HG03139 (cell line): ENCODE results near the gene LRRC4C.
"Not testable (repeated sequence)": the region's sequence is repeated elsewhere in the genome, so short reads cannot be mapped to it uniquely, and the experiment has no call there.

Experiments
- ATAC-seq: cut with Tn5 transposase; IDR thresholded peaks from one replicate; pipeline ENCODE4 v1.9.1; 2021; ENCODE audit not compliant: unreplicated experiment

Gene LRRC4C

DNA sequence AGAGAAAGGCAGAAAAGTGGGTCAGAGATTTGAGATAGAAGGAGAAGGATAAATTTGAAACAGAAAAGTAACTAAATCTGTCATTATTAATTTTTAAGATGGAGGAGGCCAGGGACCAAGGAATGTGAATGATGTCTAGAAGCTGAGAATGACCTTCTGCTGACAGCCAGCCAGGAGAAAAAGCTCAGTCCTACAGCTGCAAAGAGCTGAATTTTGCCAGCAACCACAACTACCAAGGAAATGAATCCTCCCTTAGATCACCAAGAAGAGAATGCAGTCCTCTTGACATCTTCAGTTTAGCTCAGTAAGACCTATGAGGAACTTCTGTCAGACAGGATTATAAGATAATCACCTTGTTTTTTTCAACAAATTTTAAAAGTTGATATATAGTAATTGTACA, 538.2 kb downstream of the LRRC4C start:
- ATAC-seq, result no peak

DNA sequence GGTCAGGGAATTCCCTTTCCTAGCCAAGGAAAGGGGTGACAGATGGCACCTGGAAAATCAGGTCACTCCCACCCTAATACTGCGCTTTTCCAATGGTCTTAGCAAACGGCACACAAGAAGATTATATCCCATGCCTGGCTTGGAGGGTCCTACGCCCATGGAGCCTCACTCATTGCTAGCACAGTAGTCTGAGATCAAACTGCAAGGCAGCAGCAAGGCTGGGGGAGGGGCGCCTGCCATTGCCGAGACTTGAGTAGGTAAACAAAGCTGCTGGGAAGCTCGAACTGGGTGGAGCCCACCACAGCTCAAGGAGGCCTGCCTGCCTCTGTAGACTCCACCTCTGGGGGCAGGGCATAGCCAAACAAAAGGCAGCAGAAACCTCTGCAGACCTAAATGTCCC, 548.7 kb downstream of the LRRC4C start:
- ATAC-seq, result not testable (repeated sequence)

DNA sequence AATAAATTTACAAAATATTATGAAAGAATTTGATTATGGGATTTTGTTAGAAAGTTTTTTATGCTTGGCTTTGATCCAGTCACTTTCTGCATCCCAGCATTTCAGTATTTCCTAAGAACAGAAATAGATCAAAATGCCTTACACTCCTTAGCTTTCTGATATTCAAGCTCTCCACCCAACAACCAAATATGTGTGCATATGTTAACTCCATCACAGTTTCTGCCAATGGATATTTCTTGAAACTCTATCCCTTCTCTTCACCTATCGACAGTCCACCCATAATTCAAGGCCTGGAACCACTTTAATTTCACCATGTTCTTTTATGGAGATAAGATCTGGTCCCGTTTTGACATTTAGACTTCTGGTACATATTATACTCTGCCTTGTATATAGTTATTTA, 565.0 kb downstream of the LRRC4C start:
- ATAC-seq, result no peak

DNA sequence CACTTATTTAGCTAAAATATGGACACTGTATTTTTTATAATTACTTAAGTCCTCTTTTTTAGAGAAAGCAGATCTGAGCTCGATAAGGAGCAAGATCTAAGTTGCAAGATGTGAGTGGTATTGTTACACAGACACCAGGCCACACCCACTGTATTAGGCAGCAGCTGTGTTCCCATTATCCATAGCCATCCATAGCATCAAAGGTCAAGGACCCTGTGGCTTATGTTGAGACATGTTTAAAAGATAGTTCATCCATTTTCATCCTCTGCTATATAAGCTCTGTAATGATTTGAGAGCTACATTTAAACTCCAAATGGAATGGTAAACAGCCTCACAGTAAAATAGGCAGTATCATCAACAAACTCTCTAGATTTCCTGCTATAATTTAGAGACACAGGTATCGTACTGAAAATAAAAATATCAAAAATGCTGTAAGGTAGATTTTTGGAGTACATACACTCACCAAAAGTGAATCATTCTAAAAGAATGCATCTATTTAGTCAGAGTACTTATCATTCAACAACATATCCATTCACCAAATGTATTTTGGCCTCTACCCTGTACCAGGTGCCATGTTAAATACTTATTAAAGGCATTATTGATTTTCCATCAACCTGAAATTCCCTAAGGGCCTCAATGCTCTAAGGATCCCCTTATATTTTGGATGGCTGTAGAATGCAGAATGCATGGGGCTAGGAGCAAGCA, 574.0 kb downstream of the LRRC4C start:
- ATAC-seq, result no peak

DNA sequence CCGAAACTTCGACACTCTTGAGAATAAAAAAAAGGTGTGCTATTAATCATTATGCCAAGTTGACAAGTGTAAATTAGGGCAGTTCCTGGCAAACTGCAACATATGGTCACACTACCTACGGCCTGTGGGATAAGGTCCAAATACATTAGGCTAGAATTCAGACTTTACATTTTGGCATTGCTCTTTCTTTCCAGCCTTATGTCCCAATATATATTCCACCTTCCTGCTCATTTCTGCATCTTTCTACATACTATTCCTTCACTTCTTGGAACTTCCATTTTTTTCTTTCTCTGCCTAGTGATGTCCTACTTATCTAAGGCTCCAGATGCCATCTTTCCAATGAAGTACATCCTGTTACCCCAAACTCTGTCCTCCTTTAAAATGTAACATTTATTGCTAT, 577.2 kb downstream of the LRRC4C start:
- no peak for ATAC-seq

DNA sequence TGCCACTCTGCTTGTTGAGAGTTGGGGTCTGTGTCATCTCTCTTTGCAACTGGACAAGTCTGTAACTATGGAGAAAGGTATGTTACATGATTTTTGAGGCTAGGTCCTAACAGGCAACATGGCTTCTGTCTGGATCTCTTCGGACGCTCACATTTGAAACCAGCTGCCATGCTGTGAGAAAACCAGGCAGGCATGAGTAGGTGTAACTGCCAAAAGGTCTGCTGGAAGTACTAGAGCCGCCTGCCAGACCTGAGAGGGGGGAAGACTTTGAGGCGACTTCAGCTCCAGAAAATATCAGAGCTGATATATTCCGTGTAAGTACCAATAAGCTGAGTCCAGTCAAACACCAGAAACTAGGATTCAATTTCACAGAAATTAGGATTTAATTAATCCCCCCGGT, 579.5 kb downstream of the LRRC4C start:
- ATAC-seq, result no peak

DNA sequence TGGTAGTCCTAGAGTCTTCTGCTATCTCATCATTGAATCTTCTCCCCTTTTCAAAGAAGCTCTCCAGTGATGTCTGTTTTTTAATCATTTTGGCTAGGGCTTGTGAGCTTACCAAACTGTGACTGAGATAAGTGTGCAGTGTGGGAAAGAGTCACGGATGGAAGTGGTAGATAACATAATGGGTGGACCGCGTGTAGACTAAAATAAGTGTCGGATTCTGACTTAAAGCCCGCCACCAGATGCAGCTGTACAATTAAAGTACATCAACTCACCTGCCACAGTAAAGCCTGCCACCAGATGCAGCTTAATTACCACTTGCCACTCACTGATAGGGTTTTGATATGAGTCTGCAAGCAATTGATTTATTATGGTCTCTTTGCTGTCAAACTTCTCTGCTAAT, 581.5 kb downstream of the LRRC4C start:
- no peak for ATAC-seq

DNA sequence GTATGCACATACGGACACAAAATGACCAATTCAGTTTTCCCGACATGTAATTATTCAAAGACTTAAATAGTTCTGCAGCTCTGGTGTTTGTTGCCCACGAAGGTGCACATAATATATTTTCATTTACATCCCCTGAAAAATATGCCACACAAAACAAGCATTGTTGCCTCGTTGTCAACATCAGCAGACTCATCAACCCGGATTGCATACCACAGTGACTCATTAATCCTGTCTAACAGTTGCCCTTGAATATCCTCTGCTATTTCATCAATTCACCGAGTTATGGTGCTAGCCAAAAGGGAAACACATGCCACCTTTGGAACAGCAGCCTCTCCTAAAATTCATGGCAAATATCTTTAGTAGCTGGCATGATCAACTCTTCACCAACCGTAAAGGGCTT, 582.2 kb downstream of the LRRC4C start:
- no peak for ATAC-seq

DNA sequence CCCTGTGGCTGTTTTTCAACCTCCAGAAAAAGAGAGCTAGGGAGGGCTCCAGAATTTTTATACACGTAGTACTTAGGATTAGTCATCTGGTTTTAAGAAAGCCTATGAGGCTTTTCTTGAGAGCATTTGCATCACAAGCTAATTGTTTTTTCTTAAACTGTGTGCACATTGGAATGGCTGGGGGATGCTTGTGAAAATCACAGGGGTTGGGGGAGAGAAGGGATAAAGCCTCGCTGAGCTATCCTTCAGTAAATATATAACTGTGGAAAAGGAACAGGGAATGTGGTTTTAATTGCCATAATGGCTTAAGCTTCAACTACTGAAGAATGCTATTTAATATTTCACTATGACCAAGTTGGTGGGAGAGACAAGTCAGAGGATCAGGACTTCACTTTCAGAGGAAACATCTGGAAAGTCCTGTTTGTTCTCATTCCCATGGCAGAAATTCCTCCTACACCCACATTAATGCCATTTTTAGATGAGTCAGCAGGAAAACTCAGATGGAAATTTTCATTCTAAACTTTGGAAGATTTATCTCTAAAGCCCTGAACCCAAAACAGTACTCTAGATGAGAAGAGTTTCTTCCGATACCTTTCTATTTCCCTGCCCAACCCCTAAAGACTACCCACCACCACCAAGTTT, 591.3 kb downstream of the LRRC4C start:
- ATAC-seq, result no peak

DNA sequence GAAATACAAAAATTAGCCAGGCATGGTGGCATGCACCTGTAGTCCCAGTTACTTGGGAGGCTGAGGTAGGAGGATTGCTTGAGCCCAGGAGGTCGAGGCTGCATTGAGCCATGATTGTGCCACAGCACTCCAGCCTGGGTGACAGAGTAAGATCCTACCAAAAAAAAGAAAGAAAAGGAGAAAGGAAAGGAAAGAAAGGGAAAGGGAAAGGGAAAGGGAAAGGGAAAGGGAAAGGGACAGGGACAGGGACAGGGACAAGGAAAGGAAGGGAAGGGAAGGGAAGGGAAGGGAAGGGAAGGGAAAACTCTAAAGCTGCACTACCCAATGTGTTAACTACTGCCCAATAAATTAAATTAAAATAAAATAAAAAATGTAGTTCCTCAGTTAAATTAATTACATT, 601.7 kb downstream of the LRRC4C start:
- ATAC-seq, result not testable (repeated sequence)

DNA sequence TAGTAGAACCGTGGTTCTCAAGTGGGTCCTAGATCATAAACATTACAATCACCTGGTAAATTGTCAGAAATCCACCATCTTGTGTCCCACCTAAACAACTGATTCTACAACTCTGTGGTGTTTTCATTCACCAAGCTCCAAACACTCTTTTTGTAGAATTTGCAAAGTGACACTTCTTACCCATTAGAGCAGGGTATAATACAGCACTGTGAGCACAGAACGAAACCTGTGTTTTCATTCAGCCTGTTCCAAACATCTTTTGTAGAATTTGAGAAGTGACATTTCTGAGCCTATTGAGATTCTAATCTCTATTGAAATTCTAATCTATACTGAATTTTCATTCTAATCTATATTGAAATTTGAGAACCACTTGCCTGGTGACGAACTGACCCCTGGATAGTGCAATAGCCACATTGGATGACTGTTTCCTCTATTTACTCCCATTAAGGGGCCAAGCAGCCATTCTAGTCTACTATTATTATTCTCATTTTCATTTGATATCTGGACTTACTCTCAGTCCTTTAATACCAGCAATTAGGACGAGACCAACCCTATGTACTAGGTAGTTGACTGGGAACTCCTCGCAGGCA, 616.6 kb downstream of the LRRC4C start:
- ATAC-seq, result no peak

DNA sequence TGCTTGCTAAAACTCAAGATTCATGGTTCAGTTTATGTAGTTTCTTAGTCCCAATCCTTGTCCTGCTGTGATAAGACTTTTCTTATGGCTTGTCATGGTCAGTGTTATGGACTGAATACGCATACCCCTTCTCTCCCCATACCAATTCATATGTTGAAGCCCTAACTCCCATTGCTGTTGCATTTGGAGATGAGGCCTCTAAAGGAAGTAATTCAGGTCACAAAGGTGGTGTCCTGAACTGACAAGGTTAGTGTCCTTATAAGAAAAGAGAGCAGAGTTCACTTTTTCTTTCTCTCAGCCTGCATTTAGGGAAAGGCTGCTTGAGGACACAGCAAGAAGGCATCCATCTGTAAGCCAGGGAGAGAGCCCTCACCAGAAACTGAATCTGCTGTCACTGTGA, 618.2 kb downstream of the LRRC4C start:
- ATAC-seq, result no peak

DNA sequence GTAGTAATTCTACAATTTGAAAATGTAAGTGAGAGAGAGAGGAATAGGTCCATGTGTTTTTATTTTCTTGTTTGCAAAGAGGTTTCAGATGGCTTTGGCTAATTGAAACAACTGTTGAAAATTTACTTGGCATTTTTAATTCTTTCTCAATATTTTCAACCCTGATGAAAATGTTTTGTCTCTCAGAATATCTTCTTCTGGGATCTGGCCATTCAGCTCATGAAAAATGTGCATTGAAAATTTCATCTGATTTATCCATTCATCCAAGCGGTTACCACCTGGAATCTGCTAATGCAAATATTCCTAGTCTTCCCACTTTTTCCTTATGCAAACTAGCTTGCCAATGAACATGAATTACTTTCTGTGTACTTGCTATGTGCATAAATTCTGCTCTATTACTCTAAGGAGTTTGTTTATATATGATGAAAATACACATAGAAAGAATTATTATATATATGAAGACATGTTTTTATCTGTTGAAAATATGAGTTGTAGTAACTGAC, 621.2 kb downstream of the LRRC4C start:
- no peak for ATAC-seq

DNA sequence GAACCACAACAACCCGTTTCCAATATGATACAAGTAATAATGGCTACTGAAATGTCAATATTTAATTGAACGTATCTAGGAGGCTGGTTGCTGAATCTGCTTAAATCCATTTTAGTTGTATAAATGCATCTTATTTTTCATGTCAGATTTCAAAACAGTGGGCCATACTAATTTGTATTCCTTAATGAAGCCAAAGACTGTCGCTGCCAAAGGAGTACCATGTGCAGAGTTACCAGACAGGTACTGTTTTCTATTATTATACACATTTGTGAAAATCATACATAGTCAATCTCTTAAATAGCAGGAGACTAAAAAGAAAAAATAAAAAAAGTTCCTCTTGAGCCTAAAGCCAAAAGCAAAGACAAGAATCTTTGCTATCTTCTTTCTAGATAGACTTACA, 632.3 kb downstream of the LRRC4C start:
- ATAC-seq, result no peak

DNA sequence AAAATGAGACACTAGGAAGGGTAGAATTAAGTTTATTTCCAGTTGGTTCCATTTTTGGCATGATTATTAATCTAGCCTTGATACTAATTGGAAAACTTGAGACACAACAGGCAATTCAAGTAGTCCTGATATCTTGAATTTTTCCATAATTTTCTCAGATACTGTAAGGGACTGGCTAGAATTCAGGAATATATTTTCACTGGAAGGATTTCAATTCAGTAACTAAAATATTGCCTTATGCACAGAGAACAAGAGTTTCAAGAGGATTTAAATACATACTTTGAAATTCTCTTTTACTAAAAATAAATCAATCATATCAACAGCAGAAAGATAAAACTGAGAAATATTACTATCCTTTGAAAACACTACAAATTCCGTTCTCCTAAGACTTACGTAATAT, 632.9 kb downstream of the LRRC4C start:
- ATAC-seq, result no peak

DNA sequence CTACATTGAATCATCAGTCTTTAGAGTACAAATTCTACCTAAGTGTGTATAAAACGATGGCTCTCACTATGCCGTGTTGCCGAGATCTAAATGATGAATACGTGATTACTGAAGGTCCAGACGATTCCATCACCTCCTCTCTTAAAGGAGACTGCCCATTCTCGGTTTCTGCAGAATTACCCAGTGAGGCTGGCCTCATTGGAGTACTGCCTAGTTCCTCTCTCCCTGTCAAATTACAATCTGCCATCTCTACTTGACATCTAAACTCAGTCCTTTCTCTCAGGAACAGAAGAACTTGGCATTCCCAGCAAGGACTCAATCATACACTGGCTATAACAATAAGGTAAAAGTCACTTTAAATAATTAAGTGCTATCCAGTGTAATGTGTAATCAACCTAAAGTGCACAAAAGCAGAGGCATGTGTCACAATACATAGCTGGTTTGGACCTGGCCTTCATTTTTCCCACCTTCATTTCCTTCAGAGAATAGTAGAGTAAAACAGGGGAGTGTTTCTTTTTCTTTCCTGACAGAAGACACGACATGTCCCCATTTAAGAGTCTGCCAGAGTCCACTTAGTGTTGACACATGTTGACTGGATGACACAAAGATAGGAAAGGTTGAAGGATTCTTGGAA, 634.1 kb downstream of the LRRC4C start:
- no peak for ATAC-seq

DNA sequence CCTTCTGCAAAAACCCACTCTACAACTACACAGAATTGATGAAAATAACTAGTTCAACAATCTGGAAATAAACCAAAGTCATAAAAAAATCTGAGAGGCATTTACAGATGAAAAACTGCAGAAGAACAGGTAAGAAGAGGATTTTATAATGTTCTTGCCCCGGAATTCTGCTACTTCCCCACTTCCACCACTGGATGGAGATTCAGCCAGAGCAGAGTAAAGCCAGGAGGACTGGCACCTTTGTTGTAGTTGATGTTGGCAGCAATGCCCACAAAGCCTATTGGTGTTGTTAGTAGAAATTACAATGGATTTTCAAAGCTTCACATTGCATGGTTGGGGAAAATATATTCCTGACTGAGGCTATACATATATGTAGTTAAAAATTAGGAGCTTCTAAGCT, 640.2 kb downstream of the LRRC4C start:
- ATAC-seq, result no peak

DNA sequence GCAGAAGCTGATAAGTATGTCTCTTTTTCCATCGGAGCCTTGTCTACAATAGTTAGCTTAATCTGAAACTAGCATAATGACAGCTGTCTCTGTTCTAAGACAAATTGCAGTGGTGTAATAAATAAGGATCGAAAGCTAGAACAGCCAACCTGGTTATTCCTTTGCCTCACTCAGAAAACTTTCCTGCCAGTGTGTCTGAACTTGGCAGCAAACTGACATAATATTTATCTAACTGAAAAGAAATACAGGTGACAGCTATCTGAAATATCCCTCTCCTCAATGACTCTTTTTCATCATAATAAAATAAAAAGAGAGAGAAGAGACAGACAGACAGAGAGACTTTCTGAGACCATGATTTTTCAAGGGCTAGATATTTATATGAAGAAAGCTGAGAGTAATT, 642.5 kb downstream of the LRRC4C start:
- no peak for ATAC-seq

DNA sequence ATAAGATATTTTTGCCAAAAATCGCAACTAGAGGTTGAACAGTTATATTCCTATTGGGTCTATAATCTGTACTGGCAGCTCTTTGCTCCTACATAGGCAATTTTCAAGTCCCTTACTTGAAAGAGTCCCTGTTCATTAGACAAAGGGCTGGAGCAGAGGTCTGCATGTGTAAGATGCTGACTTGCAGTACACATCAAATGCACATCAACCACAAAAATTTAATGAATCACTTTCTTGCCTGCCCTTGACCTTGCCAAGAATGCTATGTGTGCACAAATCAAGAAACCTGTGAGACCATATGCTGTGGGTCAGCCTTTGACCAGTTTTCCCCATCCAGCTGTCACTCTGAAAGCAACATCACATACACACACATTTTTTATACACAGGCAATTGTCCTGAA, 661.5 kb downstream of the LRRC4C start:
- ATAC-seq, result no peak

DNA sequence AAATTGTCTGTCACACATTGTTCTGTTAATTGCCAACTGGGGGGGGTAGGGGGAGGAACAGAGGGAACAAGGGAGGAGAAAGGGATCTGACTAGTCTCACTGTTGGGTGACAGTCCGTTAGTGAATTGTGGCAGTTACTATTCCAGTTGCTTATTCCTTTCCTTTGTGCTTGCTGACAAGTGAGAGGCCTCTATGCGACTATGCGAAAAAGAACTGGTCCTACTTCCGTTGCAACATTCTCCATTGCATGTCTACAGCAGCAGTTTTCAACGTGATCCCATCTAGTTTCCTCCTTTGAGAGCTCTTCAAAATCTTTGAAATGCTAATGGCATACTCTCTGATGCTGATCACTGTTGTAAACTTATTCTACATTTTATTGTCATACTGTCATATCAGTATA, 672.2 kb downstream of the LRRC4C start:
- no peak for ATAC-seq

DNA sequence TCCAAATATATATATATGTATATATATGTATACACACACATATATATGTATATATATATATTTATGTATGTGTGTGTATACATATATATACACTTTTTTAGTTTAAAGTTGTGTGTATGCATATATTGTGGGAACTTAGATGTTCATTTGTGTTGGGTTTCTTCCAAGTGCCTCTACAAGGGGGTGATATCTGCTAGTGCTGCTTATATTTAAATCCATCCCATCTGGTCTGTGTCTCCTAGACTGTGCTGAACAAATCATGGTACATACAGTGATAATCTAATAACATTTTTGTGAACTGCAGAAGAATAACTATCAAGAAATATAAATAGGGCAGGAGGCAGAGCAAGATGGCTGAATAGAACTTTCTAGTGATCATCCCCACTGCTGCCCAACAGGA, 696.4 kb downstream of the LRRC4C start:
- ATAC-seq, result no peak

DNA sequence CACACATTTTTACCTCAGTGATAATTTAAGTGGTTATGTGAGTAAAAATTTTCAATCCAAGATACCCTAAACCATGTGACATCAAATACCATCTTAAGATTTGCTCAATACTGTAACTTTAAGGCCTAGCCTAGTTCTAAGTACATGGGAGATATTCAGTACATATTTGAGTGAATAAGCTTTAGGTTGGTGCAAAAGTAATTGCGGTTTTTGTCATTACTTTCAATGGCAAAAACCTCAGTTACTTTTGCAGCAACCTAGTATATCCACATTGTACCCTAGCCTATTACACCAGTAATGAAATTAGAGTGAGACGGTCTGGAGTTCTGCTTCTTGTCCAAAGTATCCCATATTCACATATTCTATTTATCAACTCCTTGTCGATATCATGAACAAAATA, 700.1 kb downstream of the LRRC4C start:
- no peak for ATAC-seq
